Measurements from ENCODE around the gene PANK4.

DNA sequence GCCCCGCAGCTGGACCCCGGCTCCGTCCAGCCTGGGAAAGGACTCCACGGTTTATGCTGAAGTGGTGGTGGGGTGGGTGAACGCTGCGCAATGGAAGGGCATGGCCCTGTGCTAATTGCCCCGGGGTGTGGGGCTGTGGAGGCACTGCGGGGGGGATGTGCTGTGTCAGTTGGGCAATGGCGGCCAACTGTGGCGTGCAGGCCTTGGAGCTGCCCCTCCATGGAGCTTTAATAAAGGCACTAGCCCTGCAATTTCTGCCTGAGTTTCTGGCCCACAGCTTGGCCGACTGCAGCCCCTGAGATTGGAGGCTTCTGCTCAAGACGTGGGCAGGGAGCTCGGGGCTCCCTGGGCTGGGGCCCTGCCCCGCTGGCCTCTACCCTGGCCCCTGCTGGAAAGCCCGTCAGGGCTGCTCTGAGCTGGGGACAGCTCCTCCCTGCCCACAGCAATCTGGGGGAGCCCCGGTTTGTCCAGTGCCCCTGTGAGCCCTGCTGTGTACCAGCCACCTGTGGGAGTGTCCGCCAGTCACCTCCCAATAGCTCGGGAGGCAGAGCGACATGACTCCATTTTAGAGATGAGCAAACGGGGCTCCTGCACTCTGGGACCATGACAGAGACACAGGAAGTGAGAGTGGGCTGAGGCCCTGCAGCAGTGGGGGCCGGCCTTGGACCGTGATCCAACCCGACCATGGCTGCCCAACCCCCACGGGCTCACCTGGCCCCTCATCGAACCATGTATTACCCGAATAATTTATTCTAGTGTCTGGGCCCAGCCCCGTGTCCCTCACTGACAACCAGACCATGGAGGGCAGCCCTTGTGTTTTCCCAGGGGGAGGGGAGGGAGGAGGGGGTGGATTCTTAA is 21.0 kb upstream of the PANK4 start:
- TF ChIP-seq POLR2A (IDR thresholded peaks at IDR 0.05) (no peak), POLR2AphosphoS5 (IDR thresholded peaks at IDR 0.05) (peak in 1 of 3 donors; percentile 10)
- TF ChIP-seq, protein P1, sequence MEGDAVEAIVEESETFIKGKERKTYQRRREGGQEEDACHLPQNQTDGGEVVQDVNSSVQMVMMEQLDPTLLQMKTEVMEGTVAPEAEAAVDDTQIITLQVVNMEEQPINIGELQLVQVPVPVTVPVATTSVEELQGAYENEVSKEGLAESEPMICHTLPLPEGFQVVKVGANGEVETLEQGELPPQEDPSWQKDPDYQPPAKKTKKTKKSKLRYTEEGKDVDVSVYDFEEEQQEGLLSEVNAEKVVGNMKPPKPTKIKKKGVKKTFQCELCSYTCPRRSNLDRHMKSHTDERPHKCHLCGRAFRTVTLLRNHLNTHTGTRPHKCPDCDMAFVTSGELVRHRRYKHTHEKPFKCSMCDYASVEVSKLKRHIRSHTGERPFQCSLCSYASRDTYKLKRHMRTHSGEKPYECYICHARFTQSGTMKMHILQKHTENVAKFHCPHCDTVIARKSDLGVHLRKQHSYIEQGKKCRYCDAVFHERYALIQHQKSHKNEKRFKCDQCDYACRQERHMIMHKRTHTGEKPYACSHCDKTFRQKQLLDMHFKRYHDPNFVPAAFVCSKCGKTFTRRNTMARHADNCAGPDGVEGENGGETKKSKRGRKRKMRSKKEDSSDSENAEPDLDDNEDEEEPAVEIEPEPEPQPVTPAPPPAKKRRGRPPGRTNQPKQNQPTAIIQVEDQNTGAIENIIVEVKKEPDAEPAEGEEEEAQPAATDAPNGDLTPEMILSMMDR (IDR thresholded peaks at IDR 0.05): no peak
